ENCODE data around the gene TBC1D5.

The TBC1D5 gene

DNA sequence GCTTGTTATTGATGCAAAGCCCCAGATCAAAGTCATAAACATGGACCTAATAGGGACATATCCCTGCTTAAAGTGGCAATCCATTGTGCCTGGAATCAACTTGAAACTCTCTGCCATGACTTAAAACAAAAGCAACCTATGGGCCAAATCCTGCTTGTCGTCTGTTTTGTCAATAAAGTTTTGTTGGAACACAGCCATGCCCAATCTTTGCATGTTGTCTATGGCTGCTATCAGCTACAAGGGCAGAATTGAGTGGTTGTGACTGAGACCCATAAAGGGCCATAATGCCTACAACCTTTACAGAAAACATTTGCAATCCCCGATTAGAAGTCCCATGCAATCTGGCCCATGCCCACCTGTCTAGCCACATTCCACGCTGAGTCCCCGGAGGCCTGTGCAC lies 622.3 kb downstream of the TBC1D5 start:
- no peak for DNase-seq

DNA sequence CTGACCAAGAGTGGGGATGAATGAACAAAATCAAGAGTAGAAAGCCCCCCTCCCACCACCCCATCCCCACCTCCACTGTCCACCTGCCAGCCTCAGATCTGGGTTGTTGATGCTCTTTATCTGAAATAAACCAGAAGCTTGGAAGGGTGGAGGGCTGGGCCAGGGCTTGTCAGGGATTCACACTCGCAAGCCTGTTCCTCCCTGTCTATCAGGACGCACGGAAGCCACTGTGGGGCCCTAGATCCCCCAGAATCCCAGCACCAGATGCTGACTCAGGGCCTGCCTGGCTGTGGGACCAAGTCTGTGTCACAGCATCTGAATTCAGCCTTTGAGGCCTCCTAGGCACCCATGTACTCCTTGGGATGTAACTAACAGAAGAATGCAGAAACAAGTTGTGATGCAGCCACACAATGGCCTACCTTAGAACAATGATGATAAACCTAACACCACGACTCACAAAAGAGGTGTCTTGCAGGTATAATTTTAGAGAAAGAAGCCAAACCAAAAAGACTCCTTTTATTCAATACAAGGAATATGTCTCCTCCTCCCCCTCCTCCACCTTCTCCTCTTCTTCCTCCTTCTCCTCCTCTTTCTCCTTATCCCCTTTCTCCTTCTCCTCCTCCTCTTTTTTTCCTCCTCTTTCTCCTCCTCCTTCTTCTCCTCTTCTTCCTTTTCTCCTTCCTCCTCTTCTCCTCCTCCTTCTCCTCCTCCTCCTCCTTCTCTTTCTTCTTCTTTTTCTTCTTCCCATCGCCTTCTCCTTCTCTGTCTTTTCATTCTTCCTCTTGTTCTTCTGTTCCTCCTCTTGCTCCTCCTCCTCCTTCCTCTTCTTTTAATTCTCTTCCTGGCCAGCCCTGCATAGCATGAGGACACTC lies 623.0 kb downstream of the TBC1D5 start:
- no peak for DNase-seq

DNA sequence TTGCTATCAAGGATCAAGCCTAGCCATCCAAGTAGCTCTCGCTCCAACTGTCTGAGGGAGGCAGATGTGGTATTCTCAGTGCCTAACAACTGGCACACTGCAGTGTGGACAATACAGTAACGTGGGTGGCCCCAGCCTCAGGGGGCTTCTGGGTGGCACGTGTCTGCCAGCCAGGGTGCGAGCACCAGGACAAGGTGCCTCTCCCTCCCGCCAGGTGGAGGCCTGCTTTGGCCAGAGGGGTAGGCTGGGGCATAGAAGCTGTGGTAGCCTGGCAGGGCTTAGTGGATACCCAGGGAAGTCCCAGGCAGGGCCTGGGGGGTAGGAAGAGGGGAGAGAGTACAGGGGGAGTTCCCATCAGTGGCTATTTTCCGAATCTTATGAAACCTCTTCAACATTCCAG lies 623.7 kb downstream of the TBC1D5 start:
- DNase-seq = no peak

DNA sequence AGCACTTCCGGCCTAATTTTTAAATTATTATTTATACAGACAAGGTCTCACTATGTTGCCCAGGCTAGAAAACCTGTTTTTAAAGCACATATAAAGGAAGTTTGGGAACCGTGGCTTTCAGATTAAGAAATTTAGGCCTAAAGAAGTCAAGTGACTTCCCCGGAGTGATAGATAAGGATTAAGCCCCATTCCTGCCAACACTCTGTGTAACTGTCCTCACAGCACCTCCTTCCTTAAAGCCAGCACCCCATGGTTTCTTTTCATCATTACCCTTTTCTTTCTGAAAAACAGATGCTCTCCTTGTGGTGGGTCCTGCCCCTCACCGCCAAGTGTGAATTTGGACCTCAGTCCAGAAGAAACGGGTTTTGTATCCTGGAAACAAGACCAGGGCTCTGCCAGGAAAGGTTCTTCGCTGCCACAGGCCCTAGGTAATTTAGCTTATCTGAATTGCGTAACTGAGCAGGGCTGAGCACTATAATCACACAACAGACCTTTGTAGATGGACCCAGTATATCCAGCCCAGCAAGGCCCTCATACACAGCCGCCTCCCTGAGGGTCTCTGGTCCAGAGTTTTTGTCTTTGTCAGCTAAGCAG lies 626.3 kb downstream of the TBC1D5 start:
- no peak for DNase-seq

DNA sequence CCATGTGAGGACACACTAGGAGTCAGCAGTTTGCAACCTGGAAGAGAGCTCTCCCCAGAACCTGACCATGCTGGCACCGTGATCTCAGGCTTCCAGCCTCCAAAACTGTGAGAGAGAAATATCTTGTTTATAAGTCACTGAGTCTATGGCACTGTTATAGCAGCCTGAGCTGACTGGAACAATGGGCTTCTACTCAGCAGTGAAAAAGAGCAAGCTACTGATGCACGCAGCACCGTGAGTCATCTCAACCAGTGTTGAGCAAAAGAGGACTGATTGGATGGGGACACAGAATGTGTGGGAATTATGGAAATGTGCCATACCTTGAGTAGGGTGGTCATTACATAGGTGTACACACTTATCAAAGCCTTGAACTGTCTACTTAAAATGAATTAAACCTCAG lies 627.2 kb downstream of the TBC1D5 start:
- DNase-seq = no peak

DNA sequence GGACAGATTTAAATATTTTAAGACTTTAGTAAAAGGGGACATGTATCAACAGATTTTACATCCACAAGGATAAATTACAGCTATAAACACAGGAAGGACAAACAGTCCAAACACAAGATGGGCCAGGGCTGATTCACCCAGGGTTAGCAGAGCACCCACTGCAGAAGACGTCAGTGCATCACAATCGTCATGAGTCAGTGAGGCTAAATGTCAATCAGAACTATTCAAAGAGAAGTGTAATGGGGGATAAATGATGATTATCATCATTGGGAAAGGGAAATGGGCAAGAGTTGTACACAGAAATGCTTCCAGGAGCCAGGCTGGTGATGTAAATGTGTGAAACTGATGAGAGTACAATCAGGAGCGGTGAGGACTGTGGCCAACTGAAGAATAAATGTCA lies 630.8 kb downstream of the TBC1D5 start:
- no peak for DNase-seq

DNA sequence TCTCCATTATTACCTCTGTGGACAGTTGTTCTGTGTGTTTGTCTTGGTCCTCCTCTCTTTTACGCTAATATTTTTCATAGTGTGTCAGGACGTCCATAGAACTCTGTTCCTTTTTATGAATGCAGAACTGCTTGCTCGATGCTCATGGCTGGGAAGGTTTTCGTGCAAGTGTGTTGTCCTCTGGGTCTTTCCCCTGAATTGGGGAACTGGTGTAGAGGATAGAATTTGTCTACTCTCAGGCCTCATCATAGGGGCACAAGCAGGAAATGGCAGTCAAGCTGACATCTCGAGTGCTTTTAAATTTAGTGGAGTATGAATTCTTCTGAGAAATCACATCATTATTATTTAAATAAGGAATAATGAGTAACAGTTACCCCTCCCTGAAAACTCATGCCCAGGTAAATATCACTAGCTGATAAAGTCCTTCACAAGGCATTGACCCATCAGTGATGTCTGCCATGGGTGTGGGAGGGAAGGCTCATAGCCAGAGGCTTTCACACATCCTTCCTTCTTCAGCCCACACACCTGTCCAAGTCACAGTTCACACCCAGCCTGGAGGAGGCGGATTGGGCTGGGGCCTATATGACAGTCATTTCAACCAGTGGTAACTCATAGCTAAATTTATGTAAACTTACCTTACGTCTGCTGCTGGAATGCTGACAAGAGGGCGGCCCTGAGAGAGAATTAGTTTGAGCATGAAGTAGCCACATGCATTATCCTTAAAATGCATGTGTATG lies 631.6 kb downstream of the TBC1D5 start:
- DNase-seq = no peak

Measured in NCI-H1048 (cell line).